ENCODE measurements around the gene C17orf50.

The C17orf50 gene

GRCh38 chr17:35717475-35717874, 43.2 kb upstream of the C17orf50 start:
- H3K4me3 ChIP-seq, result no peak overlapping the region
- DNase-seq (ENCODE audit: low spot score), result no peak
- TF ChIP-seq, protein P1, sequence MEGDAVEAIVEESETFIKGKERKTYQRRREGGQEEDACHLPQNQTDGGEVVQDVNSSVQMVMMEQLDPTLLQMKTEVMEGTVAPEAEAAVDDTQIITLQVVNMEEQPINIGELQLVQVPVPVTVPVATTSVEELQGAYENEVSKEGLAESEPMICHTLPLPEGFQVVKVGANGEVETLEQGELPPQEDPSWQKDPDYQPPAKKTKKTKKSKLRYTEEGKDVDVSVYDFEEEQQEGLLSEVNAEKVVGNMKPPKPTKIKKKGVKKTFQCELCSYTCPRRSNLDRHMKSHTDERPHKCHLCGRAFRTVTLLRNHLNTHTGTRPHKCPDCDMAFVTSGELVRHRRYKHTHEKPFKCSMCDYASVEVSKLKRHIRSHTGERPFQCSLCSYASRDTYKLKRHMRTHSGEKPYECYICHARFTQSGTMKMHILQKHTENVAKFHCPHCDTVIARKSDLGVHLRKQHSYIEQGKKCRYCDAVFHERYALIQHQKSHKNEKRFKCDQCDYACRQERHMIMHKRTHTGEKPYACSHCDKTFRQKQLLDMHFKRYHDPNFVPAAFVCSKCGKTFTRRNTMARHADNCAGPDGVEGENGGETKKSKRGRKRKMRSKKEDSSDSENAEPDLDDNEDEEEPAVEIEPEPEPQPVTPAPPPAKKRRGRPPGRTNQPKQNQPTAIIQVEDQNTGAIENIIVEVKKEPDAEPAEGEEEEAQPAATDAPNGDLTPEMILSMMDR (IDR thresholded peaks at IDR 0.05), result no peak
- no peak overlapping the region for H3K27ac ChIP-seq

GRCh38 chr17:35723735-35724134, 37.0 kb upstream of the C17orf50 start:
- DNase-seq (ENCODE audit: low spot score), result no peak
- Histone ChIP-seq H3K4me3 (no peak overlapping the region), H3K27ac (no peak overlapping the region)
- TF ChIP-seq, protein P1 (IDR thresholded peaks at IDR 0.05), result no peak

DNA sequence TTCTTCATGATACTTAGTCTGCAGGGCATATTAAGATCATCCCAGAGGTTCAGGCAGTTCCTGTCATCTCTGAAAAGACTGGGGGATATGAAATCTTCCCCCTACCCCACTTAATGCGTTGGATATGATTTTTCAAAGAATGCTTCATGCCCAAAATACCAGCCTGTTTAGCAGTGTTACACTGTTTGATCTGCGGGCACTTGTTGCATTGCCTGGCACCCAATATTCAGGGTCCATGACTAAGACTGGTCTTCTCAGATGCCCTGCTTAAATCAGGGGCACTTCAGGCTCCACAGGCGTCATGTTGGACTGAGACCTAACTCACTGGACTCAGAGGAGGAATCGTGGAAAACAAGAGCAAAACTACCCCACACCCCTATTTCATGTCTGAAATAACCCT, 35.6 kb upstream of the C17orf50 start:
- DNase-seq (ENCODE audit: low spot score), result no peak
- H3K4me3 ChIP-seq, result no peak overlapping the region
- TF ChIP-seq, protein P1 (IDR thresholded peaks at IDR 0.05), result no peak
- H3K27ac ChIP-seq, result no peak overlapping the region

DNA sequence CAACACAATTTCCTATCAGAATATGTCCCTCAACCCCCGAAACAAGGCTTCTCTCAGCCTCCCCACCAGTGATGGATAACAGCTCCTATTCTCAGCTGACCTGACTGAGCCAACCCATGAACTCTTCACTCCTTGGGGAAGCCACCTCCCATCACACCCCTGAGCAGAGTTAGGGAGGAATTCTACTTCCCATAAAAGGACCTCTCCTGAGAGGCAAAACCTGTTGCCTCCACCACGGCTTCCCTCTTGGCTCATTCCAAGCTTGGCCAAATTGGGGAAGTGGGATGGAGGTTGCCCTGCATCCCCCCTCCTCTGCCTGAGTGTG, 34.9 kb upstream of the C17orf50 start:
- Histone ChIP-seq H3K4me3 (no peak overlapping the region), H3K27ac (no peak overlapping the region)
- TF ChIP-seq, protein P1 (IDR thresholded peaks at IDR 0.05), result no peak
- DNase-seq (ENCODE audit: low spot score), result no peak

DNA sequence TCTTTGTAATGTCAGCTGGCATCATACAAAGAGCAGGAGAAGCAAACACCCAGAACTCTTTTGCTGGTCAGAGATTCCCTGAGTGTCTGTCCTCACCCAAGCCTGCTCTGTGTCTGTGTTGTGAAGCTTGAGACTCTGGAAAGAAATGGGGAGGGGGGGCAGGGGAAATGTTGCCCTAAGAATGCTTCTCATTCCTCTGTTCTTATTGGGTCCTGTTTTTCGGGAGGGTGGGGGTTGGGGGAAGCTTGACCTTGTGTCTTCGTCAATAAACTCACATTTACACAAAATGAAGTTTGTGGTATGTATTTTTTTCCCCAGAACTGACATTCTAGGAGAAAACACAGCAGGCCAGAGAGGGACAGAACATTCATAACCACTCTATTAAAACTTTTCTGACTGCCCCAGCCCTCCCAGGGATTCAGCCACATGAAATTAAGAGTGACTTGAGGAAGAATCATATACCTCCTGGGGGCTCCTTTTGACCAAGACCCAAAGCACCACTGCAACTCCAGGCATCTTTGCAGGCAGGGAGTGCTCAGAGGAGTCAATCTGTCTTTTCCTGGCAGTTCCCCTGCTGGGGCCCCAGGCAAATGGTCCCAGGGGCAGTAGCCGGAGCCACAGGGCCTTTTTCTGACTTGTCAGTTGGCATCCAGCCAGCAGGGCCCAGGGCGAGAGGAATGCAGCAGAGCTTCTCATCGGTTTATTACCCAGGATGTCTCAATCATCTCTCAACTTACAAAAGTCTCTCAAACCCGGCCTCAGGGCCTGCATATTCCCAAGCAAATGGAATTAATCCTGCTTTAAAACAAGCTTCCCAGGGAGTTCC, 34.3 kb upstream of the C17orf50 start:
- TF ChIP-seq, protein P1 (IDR thresholded peaks at IDR 0.05), result no peak
- H3K4me3 ChIP-seq, result no peak overlapping the region
- no peak overlapping the region for H3K27ac ChIP-seq
- no peak for DNase-seq (ENCODE audit: low spot score)

DNA sequence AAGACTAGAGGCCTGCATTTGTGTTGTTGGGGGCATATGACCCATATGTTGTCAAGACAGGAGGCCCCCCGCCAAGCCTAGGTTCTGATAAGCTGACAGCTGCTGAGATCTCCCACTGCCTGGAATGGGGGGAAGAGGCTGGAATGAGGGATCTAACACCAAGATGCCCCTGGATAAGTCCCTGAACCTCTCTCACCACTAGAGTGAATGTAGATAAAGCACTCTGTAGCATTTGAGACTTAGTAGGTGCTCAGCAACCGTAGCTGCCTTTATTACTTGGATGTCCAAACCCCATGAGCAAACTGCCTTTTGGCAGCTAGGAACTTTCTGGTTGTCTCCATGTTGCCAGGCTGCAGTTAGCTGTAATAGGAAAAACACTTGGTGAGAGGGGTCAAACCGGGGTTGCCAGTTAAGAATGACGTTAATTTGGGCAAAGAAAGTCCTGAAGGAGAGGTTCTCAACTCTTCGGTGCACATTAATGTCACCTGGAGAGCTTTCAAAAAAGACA, 33.7 kb upstream of the C17orf50 start:
- DNase-seq (ENCODE audit: low spot score), result no peak
- TF ChIP-seq, protein P1 (IDR thresholded peaks at IDR 0.05), result no peak
- no peak overlapping the region for H3K27ac ChIP-seq
- no peak overlapping the region for H3K4me3 ChIP-seq

DNA sequence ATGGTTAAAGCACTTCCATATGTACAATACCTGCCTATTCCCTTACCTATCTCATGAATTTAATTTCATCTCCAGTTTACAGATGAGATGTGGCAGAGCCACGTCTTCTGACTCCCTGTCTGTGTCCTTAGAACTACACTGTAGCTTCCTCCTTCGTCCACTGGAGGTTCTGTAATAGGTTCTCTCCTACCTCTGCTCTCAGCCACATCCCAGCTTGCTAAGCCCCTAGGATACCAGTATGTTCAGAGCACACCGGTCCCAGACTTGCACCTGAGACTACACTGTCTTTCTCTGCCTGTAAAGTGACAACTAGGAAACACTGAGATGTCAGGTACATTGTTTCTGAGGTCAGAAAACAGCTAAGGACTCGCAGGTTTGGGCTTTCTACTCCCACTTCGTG, 33.1 kb upstream of the C17orf50 start:
- no peak for DNase-seq (ENCODE audit: low spot score)

More for the DNA sequence above, 33.1 kb upstream of the C17orf50 start:
- Histone ChIP-seq H3K27ac (no peak overlapping the region), H3K4me3 (no peak overlapping the region)
- TF ChIP-seq, protein P1 (IDR thresholded peaks at IDR 0.05), result no peak
